GM18868 (cell line): ENCODE data around the gene CIP2A.

Experiments used
- ATAC-seq: cut with Tn5 transposase; IDR thresholded peaks from one replicate; pipeline ENCODE4 v1.9.1; 2021; ENCODE audit warnings: mild to moderate bottlenecking, moderate library complexity; ENCODE audit not compliant: unreplicated experiment

The CIP2A gene

GRCh38 chr3:108511490-108511889 lies 77.7 kb downstream of the CIP2A start:
- no peak for ATAC-seq

DNA sequence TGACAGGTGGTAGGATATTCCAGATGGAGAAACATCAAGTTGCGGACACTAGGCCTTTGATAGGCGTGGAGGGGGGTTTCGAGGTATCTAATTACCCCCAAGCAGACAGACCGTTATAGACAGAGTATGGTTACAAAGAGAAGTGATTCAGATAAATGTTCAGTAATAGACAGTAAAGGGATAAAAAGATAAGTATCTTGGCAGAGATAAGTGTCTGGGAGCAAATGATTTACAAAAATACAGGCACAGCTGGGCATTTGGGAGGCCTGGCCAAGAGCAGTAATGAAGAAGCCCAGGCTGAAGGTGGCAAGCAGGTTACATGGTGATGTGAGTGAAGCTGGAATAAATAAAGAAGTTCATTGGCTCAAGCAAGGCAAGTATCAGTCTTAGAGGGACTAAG lies 78.2 kb downstream of the CIP2A start:
- ATAC-seq: no peak

- no peak for ATAC-seq
These were observed 78.7 kb downstream of the CIP2A start, which contains the start of gene MYH15 for GRCh38 chr3:108510496-108510895. Gene MYH15, minus strand, starts transcription at chr3:108510596. Its CDS starts 66 bp downstream, at chr3:108510530.

GRCh38 chr3:108509871-108510270 lies 79.4 kb downstream of the CIP2A start:
- ATAC-seq: no peak

GRCh38 chr3:108509263-108509662 lies 80.0 kb downstream of the CIP2A start:
- no peak for ATAC-seq

DNA sequence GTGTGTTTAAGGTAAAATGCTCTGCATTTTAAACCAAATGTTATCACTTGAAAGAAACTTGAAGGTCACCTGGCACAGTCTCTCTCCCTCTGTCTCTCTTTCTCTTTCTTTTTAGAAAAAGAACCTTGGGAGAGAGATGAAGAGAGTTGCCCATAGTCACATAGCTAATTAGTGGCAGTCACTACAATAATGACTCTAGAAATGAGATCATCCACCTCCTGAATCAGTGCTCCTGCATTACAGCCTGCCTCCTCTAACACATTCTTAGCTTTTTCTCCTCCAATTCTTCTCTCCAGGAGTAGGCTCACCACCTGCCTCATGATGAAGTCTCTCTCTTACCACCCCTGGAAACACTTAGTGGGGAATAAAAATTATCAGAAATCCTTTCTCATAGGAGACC lies 81.3 kb downstream of the CIP2A start:
- ATAC-seq: no peak

- ATAC-seq: no peak
These were observed 83.4 kb downstream of the CIP2A start for GRCh38 chr3:108505811-108506210.

GRCh38 chr3:108503722-108504121 lies 85.5 kb downstream of the CIP2A start:
- no peak for ATAC-seq

- ATAC-seq: no peak
These were observed 87.7 kb downstream of the CIP2A start for GRCh38 chr3:108501535-108501934.

DNA sequence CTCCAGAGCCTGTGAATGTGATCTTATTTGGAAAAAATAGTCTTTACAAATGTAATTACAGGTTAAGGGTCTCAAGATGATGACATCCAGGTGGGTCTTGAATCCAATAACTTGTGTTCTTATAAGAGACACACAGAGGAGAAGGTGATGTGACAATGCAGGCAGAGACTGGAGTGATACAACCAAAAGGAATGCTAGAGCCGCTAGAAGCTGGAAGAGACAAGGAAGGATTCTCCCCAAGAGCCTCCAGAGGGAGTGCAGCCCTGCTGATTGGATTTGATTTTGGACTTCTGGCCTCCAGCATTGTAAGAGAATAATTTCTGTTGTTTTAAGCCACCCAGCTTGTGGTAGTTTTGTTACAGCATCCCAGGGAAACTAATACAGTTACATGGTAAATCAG lies 88.5 kb downstream of the CIP2A start:
- ATAC-seq: no peak
